ENCODE results near the gene ZNF432.

ZNF432 gene

DNA sequence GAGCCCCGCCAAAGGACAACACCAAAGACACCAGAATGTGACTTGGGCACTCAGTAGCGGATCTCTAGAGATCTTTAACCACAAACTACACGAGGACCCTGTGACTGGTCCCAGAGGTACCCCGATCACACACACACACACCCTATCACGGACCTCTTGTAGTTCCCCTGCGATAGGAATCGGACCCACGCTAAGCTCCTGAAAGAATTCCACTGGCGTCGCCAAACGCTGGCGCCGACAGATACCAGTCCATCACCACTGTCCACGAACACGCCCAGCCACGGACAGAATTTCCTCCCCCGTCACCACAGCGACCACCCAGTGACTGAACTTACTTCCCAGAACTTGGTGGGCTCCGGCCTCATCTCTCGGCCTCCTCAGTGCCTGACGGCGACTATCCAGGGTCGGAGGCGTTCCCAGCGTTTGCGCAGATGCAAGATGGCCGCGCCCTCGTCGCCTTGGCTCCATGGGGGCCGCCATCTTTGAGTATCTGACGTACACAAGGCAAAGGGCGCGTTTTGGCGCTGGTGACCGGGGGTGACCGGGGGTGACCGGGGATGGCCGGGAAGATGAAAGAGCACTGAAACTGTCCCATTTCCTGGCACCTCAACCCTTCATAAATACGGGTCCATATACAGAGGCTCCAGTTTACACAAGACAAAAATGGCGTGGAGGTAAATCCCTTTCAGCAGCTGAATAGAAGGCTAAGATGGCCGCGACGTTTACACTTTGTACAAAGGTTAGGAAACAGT lies 40.7 kb downstream of the ZNF432 start, which contains the start of gene ZNF615:
TSS of gene ZNF615 (minus strand) at position 406 of the 752 bp plus-strand sequence. CDS start 4,500 bp downstream, outside the sequence.
- peak; percentile 93 for DNase-seq

DNA sequence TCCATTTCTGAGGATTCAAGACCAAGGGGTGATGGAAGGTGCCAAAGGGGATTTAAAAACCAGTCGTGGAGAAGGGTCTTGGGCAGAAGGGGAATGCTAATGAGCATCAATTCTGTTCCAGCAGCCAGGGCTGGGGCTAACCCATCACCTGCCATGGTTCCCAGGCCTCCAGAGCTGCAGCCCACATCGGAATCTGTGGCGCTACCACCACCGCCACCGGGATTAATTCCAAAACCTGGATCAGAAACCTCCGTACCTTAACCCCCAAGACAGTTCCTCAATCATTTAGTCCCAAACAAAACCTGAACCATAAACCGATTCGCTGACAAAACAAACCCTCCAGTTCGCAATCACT lies 41.2 kb downstream of the ZNF432 start:
- DNase-seq = peak; percentile 63

- no peak for DNase-seq
These were observed 54.5 kb downstream of the ZNF432 start for GRCh38 chr19:51994048-51994644.

DNA sequence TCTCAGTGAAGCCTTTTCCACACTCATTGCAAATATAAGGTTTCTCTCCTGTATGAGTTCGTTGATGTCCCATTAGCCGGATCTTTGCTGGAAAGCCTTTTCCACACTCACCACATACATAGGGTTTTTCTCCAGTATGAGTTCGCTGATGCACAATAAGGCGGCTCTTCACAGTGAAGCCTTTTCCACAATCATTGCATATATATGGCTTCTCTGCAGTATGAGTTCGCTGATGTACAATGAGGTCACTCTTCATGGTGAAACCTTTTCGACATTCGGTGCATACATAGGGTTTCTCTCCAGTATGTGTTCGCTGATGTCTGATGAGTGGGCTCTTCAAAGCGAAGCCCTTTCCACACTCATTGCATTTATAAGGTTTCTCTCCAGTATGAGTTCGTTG lies 55.2 kb downstream of the ZNF432 start:
- DNase-seq = no peak

DNA sequence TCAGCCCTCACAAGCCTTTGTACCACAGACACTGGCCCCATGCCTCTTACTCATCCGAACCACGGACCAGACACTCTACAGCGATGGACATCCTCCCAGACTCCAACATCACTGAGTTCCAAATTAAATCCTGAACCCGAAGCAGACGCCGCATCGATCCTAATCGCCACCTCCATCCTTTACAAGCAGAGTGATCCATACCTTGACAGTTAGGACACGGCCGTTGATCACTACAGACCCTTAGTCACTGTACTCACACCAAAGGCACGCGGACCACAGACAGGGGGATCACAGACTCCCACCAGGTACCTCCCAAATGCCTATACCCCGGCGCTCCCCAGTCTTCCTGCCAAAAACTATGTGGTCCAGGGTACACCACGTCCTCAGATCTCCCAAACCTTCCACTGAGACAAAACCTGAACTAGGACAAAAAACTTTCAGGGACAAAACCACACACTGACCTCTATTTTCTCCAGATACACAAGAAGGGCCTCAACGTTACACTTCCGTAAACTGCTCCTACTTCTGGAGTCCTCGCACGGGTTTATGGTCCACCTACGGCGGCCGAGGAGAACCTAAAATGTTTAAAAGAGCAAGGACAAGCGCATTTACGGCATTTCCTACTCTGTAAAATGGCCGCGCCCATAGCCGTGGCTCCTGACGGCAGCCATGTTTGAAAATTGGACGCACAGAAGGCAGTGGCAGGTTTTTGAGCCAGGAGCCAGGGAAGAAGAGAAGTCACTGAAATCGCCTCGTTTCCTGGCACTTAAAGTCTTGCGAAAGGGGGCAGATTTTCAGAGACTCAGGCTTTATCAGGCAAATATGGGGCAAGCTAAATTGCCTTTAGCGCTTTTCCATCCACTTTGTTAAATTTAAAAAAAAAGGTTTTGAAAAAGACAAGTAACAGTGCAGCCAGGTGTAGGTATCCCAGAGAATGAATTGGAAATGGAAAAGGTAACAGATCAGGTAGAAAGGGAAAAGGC lies 62.0 kb downstream of the ZNF432 start, which contains the start of gene ZNF350:
TSS of gene ZNF350 (minus strand) at position 532 of the 983 bp plus-strand sequence. CDS start 12,480 bp downstream, outside the sequence.
- DNase-seq = peak; percentile 98

GRCh38 chr19:51983361-51983760 lies 65.3 kb downstream of the ZNF432 start:
- no peak for DNase-seq
